Measurements from ENCODE around the gene IKBKG. TPM values are rescaled to one million over a fixed set of nuclear protein-coding genes. Genes with fewer than 3 reads are reported as not detected.

The IKBKG gene
- total RNA-seq, 1 donor from 2014 or later: 37.5 TPM

- no peaks in the 10 kb centered on the region for H3K9me3 ChIP-seq
- H3K27ac ChIP-seq: no peak overlapping the region
- H3K4me1 ChIP-seq: no peaks in the 10 kb centered on the region
- no peak overlapping the region for H3K4me3 ChIP-seq
- DNase-seq (ENCODE audit: low spot score in 2 of 2): peak in 1 of 2 donors; percentile 41
- no peaks in the 10 kb centered on the region for H3K27me3 ChIP-seq
- no peaks in the 10 kb centered on the region for H3K36me3 ChIP-seq
- no peak for TF ChIP-seq CTCF (IDR thresholded peaks at IDR 0.05)
- intact Hi-C loops (cut with DNase I): no loop called here
These were observed 45.8 kb downstream of the IKBKG start for GRCh38 chrX:154593201-154593600.

- H3K4me1 ChIP-seq: no peaks in the 10 kb centered on the region
- no peaks in the 10 kb centered on the region for H3K36me3 ChIP-seq
- no peak overlapping the region for H3K4me3 ChIP-seq
- no peaks in the 10 kb centered on the region for H3K9me3 ChIP-seq
- no peak for TF ChIP-seq CTCF (IDR thresholded peaks at IDR 0.05)
- DNase-seq (ENCODE audit: low spot score in 2 of 2): peak in 1 of 2 donors; percentile 52
- intact Hi-C loops (cut with DNase I): no loop called here
- no peak overlapping the region for H3K27ac ChIP-seq
- no peaks in the 10 kb centered on the region for H3K27me3 ChIP-seq
These were observed 47.1 kb downstream of the IKBKG start for GRCh38 chrX:154594491-154594890.

- DNase-seq (ENCODE audit: low spot score in 2 of 2): no peak
- Histone ChIP-seq H3K27ac (no peak overlapping the region), H3K4me3 (no peak overlapping the region), H3K4me1 (no peaks in the 10 kb centered on the region), H3K36me3 (no peaks in the 10 kb centered on the region), H3K9me3 (no peaks in the 10 kb centered on the region), H3K27me3 (no peaks in the 10 kb centered on the region)
- TF ChIP-seq CTCF (IDR thresholded peaks at IDR 0.05): no peak
- intact Hi-C loops (cut with DNase I): no loop called here
These were observed 48.3 kb downstream of the IKBKG start for GRCh38 chrX:154595559-154596249.

- H3K27me3 ChIP-seq: no peaks in the 10 kb centered on the region
- H3K9me3 ChIP-seq: no peaks in the 10 kb centered on the region
- no peak overlapping the region for H3K27ac ChIP-seq
- intact Hi-C loops (cut with DNase I): no loop called here
- TF ChIP-seq CTCF (IDR thresholded peaks at IDR 0.05): no peak
- peak in 1 of 2 donors; percentile 62 for DNase-seq (ENCODE audit: low spot score in 2 of 2)
- H3K4me1 ChIP-seq: no peaks in the 10 kb centered on the region
- no peaks in the 10 kb centered on the region for H3K36me3 ChIP-seq
- no peak overlapping the region for H3K4me3 ChIP-seq
These were observed 49.0 kb downstream of the IKBKG start for GRCh38 chrX:154596290-154596929.

- H3K4me3 ChIP-seq: no peak overlapping the region
- H3K9me3 ChIP-seq: no peaks in the 10 kb centered on the region
- intact Hi-C loops (cut with DNase I): no loop called here
- DNase-seq (ENCODE audit: low spot score in 2 of 2): peak in 1 of 2 donors; percentile 31
- TF ChIP-seq CTCF (IDR thresholded peaks at IDR 0.05): no peak
- H3K27ac ChIP-seq: no peak overlapping the region
- no peaks in the 10 kb centered on the region for H3K27me3 ChIP-seq
- H3K4me1 ChIP-seq: no peaks in the 10 kb centered on the region
- no peaks in the 10 kb centered on the region for H3K36me3 ChIP-seq
These were observed 49.8 kb downstream of the IKBKG start for GRCh38 chrX:154597221-154597620.
